Mucosa of gallbladder (tissue), 1 donor: ENCODE results near the gene EYS. TPM values are rescaled to one million over a fixed set of nuclear protein-coding genes. Genes with fewer than 3 reads are reported as not detected.
"Not testable (repeated sequence)": the region's sequence is repeated elsewhere in the genome, so short reads cannot be mapped to it uniquely, and the experiment has no call there.

Experiments used
- DNase-seq: peaks from one replicate; pipeline ENCODE4 v3.0.0-alpha.2; 2020; ENCODE audit warnings: low spot score
- total RNA-seq: library from RNA; stranded (reverse); gene quantifications from one replicate; pipeline ENCODE4 v1.2.1, GENCODE V29; 2021
- donor health status: DM: no; HTN: no; CAD: no.

Gene EYS
- total RNA-seq, 1 donor from 2014 or later: not detected

GRCh38 chr6:63968650-63969049 is 1738.4 kb downstream of the EYS start:
- no peak for DNase-seq

- no peak for DNase-seq
Observed at GRCh38 chr6:63964366-63964765, 1742.7 kb downstream of the EYS start.

GRCh38 chr6:63963769-63964315 is 1743.2 kb downstream of the EYS start:
- DNase-seq: no peak

- DNase-seq: not testable (repeated sequence)
Observed at GRCh38 chr6:63953336-63954021, 1753.5 kb downstream of the EYS start.

GRCh38 chr6:63947792-63948529 is 1759.1 kb downstream of the EYS start:
- no peak for DNase-seq

- DNase-seq: no peak
Observed at GRCh38 chr6:63945987-63946386, 1761.0 kb downstream of the EYS start.

- no peak for DNase-seq
Observed at GRCh38 chr6:63943826-63944225, 1763.2 kb downstream of the EYS start.

- DNase-seq: no peak
Observed at GRCh38 chr6:63941747-63942470, 1765.1 kb downstream of the EYS start.

GRCh38 chr6:63940056-63940455 is 1767.0 kb downstream of the EYS start:
- DNase-seq: no peak

- DNase-seq: no peak
Observed at GRCh38 chr6:63936399-63936798, 1770.6 kb downstream of the EYS start.

GRCh38 chr6:63935732-63936131 is 1771.3 kb downstream of the EYS start:
- DNase-seq: no peak

- not testable (repeated sequence) for DNase-seq
Observed at GRCh38 chr6:63933948-63934347, 1773.1 kb downstream of the EYS start.

GRCh38 chr6:63930848-63931247 is 1776.2 kb downstream of the EYS start:
- DNase-seq: no peak

- no peak for DNase-seq
Observed at GRCh38 chr6:63929111-63929510, 1777.9 kb downstream of the EYS start.

- DNase-seq: no peak
Observed at GRCh38 chr6:63928613-63929012, 1778.4 kb downstream of the EYS start.

GRCh38 chr6:63926950-63927927 is 1779.8 kb downstream of the EYS start:
- no peak for DNase-seq

GRCh38 chr6:63926258-63926780 is 1780.7 kb downstream of the EYS start:
- no peak for DNase-seq

GRCh38 chr6:63923139-63923739 is 1783.8 kb downstream of the EYS start:
- no peak for DNase-seq

- no peak for DNase-seq
Observed at GRCh38 chr6:63919556-63920110, 1787.4 kb downstream of the EYS start.

- DNase-seq: no peak
Observed at GRCh38 chr6:63912887-63913286, 1794.1 kb downstream of the EYS start.
